Measurements from ENCODE around the gene SNCB.
"Not testable (repeated sequence)": the region's sequence is repeated elsewhere in the genome, so short reads cannot be mapped to it uniquely, and the experiment has no call there.

The SNCB gene

GRCh38 chr5:176595386-176595943 lies 34.9 kb downstream of the SNCB start:
- no peak for TF ChIP-seq CTCF (IDR thresholded peaks at IDR 0.05; ENCODE audit: low read depth, low read length)
- no peak for DNase-seq (ENCODE audit: extremely low read depth, low read depth)

- TF ChIP-seq CTCF (IDR thresholded peaks at IDR 0.05; ENCODE audit: low read depth, low read length): no peak
- DNase-seq (ENCODE audit: extremely low read depth, low read depth): no peak
Measured at GRCh38 chr5:176594554-176594953, 35.8 kb downstream of the SNCB start.

GRCh38 chr5:176593273-176593869 lies 37.0 kb downstream of the SNCB start:
- no peak for TF ChIP-seq CTCF (IDR thresholded peaks at IDR 0.05; ENCODE audit: low read depth, low read length)
- no peak for DNase-seq (ENCODE audit: extremely low read depth, low read depth)

- no peak for TF ChIP-seq CTCF (IDR thresholded peaks at IDR 0.05; ENCODE audit: low read depth, low read length)
- no peak for DNase-seq (ENCODE audit: extremely low read depth, low read depth)
Measured at GRCh38 chr5:176592573-176592972, 37.8 kb downstream of the SNCB start.

GRCh38 chr5:176591667-176592066 lies 38.7 kb downstream of the SNCB start:
- not testable (repeated sequence) for DNase-seq (ENCODE audit: extremely low read depth, low read depth)

- TF ChIP-seq CTCF (IDR thresholded peaks at IDR 0.05; ENCODE audit: low read depth, low read length): no peak
Measured at GRCh38 chr5:176590035-176590717, 40.2 kb downstream of the SNCB start.

GRCh38 chr5:176589039-176589769 lies 41.1 kb downstream of the SNCB start:
- TF ChIP-seq CTCF (IDR thresholded peaks at IDR 0.05; ENCODE audit: low read depth, low read length): no peak
- no peak for DNase-seq (ENCODE audit: extremely low read depth, low read depth)

More at GRCh38 chr5:176590035-176590717, 40.2 kb downstream of the SNCB start:
- DNase-seq (ENCODE audit: extremely low read depth, low read depth): no peak
